Brain pericyte (primary cell): Measurements from ENCODE around the gene SHKBP1.
"Not testable (repeated sequence)": the region's sequence is repeated elsewhere in the genome, so short reads cannot be mapped to it uniquely, and the experiment has no call there.

Experiments
- DNase-seq: peaks from one replicate; pipeline ENCODE4 v3.0.0-alpha.2; 2012; ENCODE audit warnings: low read depth, low spot score

SHKBP1 gene

GRCh38 chr19:40576585-40577451, at the start of gene SHKBP1:
SHKBP1 (plus strand) TSS chr19:40576873; CDS start chr19:40576900, 27 bp downstream.
- DNase-seq: peak; percentile 84

GRCh38 chr19:40528078-40528477, 48.6 kb upstream of the SHKBP1 start:
- no peak for DNase-seq

GRCh38 chr19:40528533-40529092, 48.1 kb upstream of the SHKBP1 start:
- DNase-seq: no peak

- DNase-seq: peak; percentile 58
Observed at GRCh38 chr19:40529093-40529954, 47.3 kb upstream of the SHKBP1 start.

- DNase-seq: no peak
Observed at GRCh38 chr19:40530091-40530901, 46.4 kb upstream of the SHKBP1 start.

- DNase-seq: no peak
Observed at GRCh38 chr19:40533508-40533907, 43.2 kb upstream of the SHKBP1 start.

GRCh38 chr19:40534148-40534547, 42.5 kb upstream of the SHKBP1 start:
- no peak for DNase-seq

- DNase-seq: no peak
Observed at GRCh38 chr19:40539070-40539469, 37.6 kb upstream of the SHKBP1 start.

- DNase-seq: no peak
Observed at GRCh38 chr19:40542202-40542859, 34.3 kb upstream of the SHKBP1 start.

- no peak for DNase-seq
Observed at GRCh38 chr19:40543029-40543597, 33.6 kb upstream of the SHKBP1 start.

GRCh38 chr19:40546153-40546841, 30.4 kb upstream of the SHKBP1 start:
- not testable (repeated sequence) for DNase-seq

GRCh38 chr19:40547190-40547589, 29.5 kb upstream of the SHKBP1 start:
- DNase-seq: not testable (repeated sequence)

GRCh38 chr19:40547836-40548235, 28.8 kb upstream of the SHKBP1 start:
- DNase-seq: no peak

GRCh38 chr19:40549007-40549708, 27.5 kb upstream of the SHKBP1 start:
- no peak for DNase-seq

- no peak for DNase-seq
Observed at GRCh38 chr19:40550951-40551350, 25.7 kb upstream of the SHKBP1 start.

GRCh38 chr19:40552848-40553247, 23.8 kb upstream of the SHKBP1 start:
- no peak for DNase-seq

GRCh38 chr19:40553885-40554857, 22.5 kb upstream of the SHKBP1 start:
- DNase-seq: no peak
